Stimulated activated CD4-positive, alpha-beta T cell treated with anti-CD3 and anti-CD28 coated beads, Interleukin-15, amount 100 ng/mL, for 48 hours (primary cell): Measurements from ENCODE around the gene ADAM17.

Source experiments
- DNase-seq, 2 donors: peaks; one replicate each; pipeline ENCODE4 v3.0.0-alpha.2; 2020; ENCODE audit warnings: low read depth in 2 of 2

ADAM17 gene

DNA sequence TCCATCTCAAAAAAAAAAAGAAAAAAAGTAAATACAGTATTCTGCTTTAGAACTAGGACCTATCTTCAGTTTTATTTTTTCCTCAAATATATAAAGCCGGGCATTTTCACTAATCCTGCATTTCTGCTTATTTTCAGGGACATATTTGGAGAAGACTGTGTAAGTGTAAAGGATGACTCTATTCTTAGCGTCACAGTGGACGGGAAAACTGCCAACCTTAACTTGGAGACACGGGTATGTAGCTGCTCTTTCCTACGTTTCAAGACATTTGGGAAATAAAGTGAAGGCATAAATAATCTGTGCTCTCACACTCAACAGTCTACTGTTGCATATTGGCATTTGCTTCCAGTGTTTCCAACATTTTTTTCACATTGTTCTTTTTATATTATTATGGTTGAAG is 84.4 kb downstream of the ADAM17 start:
- DNase-seq: no peak

DNA sequence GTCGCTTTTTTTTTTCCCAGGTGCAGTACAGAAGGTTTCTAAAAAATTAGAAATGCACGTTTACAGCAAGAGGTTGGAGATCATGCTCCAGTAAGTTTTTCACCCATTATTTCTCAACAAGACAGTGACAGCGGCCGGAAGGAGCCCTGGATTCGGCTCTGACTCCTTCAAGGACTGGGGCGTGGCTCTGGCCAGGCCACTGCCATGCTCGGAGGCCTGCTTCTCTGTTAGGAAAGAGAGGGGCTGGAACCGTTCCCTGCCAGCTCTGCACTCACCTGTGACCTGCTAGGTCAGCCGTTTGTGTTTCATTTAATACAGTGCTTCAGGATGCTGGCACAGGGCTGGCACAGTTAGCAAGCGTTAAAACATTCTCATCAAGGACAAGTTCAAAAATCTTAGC is 87.9 kb downstream of the ADAM17 start:
- DNase-seq: no peak

DNA sequence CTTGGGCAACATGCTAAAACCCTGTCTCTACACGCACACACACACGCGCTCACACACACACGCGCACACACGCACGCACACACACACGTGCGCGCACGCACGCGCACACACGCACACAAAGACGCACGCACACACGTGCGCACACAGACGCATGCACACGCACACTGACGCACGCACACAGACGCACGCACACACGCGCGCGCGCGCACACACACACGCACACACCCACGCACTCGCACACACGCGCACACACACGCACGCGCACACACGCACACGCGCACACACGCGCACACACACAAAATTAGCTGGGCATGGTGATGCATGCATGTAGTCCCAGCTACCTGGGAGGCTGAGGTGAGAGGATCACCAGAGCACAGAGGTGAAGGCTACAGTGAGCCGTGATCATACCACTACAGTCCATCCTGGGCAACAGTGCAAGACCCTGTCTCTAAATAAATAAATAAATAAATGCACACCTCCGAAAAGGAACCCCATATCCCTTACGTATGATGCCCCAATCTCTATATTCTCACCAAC is 89.4 kb downstream of the ADAM17 start:
- DNase-seq: no peak

DNA sequence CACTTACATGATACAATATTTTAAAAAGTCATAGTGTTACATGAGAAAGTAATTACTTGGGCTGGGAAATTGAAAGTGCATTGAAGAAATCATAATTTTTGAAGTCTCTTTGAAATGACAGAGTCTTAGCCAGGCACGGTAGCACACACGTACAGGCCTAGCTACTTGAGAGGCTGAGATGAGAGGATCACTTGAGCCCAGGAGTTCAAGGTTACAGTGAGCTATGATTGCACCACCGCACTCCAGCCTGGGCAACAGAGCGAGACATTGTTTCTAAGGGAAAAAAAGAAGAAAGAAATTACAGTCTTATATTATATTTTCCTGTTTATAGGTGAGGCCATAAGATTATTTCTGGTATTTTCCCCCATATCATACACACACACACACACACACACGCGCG is 90.5 kb downstream of the ADAM17 start:
- no peak for DNase-seq

DNA sequence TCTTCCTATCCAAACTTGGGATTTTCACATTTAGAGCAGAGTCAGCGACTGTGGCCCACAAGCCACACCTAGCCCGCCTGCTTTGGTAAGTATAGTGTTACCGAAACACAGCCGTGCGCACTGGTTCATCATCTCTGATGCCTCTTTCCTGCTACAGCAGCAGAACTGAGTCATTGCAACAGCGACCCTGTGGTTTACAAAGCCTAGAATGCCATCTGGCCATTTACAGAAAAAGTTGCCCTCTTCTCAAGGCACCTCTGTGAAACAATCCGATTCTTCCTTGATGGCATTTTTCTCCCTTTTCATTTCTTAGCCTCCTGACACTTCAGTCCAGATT is 92.0 kb downstream of the ADAM17 start:
- DNase-seq: peak in 1 of 2 donors; percentile 19

DNA sequence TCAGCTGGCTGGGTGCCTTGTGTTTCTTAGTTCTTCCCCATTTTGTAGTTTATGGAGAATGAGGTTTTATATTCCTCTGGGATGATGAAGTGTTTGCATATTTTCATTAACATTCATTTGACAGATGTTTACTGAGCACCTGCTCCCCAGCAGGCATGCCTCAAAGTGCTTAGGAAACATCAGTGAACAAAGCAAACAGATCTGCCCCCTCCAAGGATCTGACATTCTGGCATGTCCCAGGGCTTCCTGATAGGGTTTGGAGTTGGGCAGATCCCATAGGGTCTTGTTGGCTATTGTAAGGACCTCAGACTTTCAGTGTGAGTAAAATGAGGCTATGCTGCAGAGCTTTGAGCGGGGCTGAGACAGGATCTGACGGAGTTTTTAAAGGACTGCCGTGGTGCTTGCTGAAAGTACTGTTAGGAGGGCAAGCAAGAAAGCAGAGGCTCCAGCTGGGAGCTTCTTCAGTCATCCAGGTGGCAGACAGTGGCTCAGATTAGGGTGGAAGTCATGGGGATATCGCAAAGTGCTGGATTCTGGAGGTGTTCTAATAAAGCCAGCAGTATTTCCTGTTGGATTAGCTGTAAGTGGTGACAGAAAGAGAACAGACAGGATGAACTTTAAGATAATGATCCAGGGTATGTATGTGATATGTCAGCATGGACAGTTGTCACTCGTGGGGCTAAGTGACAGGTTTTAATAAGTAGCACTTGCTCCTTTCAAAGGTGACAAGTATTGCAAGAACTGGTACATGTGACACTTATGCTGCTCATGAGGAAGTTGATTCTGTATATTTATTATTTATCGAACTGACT is 92.5 kb downstream of the ADAM17 start:
- no peak for DNase-seq

DNA sequence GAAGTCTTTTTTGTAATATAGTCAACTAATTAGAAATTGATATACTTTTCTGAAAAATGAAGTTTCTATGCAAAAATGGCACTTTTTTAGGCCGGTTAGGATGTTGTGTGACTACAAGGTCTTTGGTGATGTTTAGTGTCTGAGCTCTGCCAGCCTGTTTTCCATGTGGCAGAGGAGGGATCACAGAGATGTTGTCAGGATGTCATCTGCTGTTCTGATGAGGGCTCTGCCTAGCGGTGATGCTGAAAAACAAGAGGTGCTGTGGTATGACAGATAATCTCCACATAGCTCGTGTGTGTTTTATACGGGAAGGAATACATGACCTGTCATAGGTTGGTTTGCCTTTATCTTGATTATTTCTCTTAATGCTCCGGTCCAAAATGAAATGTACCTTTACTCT is 93.3 kb downstream of the ADAM17 start:
- no peak for DNase-seq

DNA sequence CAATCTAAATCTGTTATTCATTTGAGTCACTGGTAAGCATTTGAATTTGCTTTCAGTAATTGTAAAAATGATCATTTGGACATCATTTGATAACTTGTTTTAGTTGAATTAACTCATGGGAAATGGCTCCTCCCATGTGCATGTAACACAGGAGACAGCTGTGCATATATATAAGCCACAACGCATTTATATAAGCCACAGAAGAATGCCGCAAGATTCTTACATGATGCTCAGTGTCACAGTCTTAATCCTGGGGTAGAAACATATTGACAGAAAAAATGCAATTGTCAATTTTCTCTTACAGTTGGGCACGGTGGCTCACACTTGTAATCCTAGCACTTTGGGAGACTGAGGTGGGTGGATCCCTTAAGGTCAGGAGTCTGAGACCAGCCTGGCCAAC is 94.6 kb downstream of the ADAM17 start:
- DNase-seq: no peak

DNA sequence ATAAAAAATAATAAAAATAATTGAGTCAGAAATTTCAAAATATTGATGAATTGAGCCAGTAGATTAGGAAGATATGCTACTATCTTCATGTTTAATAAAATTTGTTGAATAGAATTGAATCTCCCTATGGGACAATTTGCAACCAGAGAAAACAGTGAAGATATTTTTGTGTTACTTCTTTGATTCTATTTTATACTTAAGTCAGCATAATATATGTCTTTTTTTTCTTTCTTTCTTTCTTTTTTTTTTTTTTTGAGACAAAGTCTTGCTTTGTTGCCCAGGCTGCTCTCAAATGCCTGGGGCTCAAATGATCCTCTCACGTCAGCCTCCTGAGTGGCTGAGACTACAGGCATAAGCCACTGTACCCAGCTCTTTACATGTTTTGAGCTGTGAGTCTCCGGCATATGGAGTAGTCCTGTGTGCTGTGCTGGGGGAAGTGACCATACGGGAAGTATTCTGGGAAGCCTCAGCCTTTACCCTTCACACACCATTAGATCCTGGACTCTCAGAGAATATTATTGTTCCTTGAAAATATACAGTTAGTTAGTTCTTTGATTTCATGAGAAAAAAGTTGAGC is 95.1 kb downstream of the ADAM17 start:
- DNase-seq: no peak

DNA sequence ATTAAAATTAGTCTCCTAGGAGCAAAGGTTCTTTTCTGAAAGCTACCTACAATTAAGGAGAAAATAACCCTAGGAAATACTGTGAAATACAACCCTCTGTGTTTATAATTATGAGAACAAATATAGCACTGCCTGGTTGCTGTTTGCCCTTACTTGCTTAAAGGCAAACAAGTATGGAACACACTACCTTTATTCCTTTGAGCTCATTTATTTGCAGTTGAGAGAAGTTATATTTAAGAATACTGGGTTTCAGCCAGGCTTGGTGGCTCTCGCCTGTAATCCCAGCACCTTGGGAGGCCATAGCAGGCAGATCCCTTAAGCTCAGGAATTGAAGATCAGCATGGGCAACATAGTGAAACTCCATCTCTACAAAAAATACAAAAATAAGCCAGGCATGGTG is 104.4 kb downstream of the ADAM17 start:
- DNase-seq: no peak

DNA sequence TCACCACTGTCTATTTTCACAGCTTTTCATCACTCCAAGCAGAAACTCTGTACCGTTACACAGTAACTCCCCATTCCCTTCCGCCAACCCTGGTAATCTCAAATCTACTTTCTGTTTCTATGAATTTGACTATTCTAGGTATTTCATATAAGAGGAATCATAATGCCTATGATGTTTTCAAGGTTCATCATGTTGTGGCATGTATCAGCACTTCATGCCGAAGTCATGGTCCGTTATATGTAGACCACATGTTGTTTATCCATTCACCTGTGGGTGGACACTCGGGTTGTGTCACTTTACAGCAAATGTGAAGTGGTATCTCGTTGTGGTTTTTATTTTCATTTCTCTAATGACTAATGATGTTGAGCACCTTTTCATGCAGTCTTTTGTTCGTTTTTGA is 110.5 kb downstream of the ADAM17 start:
- no peak for DNase-seq

DNA sequence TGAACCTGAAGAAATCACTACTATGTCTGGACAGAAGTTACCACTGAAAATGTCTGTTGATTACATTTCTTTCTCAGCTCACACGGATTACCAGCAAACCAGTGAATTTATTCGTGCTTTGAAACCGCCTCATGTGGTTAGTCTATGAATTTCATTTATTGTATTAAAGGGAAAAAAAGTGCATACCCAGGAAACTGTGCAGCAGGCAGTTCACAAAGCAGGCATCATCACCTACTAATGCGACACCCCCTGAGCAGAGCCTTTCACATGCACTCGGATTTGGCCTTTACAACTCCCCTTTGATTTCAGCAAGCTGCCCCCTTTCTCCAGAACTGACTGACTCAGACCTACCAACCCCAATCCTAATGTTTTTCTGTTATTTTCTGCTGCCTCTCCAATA is 112.1 kb downstream of the ADAM17 start:
- DNase-seq: no peak

DNA sequence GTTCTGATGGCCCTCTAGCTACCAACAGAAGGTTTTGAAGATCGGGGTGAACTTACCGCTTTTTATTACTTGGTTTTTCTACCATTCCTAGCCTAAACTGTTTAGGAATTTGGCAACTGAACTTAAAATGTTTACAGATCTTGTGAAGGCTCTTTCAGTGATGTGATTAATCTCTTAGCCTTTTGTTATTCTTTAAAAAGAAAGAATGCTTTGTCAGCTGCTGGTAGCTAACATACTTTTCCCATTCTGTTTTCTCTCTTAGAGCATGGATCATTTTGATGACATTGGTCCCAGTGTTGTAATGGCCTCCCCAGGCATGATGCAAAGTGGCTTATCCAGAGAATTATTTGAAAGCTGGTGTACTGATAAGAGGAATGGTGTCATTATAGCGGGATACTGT is 114.1 kb downstream of the ADAM17 start:
- DNase-seq: no peak

DNA sequence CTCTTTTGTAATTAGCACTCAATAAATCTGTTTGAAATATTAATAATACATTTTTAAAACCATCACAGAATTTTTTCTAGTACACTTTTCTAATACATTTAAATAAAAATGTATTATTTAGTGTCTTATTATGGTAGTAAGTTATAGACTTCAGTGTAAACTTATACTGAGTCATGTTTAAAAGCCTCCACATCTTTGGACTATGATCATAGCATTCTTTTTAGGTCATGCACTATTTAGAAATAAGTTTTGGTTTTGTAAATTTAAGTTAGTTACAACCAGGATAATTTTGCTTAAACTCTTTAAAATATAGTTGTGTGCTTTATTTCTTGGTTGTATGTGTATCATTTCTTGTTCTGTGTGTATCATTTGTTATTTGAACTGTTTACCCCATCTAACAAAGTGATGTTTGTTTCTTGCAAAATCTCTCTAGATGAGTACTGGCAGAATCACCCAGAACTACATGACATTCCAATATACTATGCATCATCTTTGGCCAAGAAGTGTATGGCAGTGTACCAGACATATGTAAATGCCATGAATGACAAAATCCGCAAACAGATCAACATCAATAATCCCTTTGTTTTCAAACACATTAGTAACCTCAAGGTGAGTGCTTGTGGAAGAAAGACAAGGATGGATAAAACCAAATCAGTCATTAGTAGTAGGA is 115.4 kb downstream of the ADAM17 start:
- DNase-seq: no peak

DNA sequence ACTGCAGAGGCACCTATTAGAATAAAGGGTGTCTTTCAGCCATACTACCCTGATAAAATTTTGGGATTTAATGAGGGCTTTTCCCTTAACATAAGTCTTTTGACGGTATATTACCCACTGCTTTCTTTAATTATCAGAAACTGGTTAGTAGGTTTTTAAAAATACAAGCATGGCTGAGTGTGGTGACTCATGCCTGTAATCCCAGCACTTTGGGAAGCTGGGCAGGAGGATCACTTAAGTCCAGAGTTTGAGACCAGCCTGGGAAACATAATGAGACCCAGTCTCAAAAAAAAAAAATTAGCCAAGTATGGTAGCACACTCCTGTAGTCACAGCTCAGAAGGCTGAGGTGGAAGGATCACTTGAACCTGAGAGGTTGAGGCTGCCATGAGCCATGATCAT is 116.1 kb downstream of the ADAM17 start:
- DNase-seq: no peak
